GM23338 (cell line): ENCODE data around the gene WNT6. TPM values are rescaled to one million over a fixed set of nuclear protein-coding genes. Genes with fewer than 3 reads are reported as not detected.

ENCODE experiments used
- ATAC-seq: fragments of 200-7000 bp; cut with Tn5 transposase; 3 replicates; pipeline ENCODE4 v1.9.1; 2020
- DNase-seq: peaks from one replicate; pipeline ENCODE4 v3.0.0-alpha.2; 2015; ENCODE audit warnings: low spot score
- H2AFZ ChIP-seq: fragments of 200-600 bp; sonication (generic); 2 replicates; pipeline ENCODE4 v1.8.0; 2016; ENCODE audit warnings: antibody characterized with exemption, mild to moderate bottlenecking, moderate library complexity
- H3F3A ChIP-seq: fragments of 200-600 bp; sonication (generic); replicated peaks from 2 replicates; pipeline ENCODE4 v1.8.0; 2017; ENCODE audit warnings: antibody characterized with exemption, mixed run types, low read depth
- H3K27ac ChIP-seq: fragments of 200-600 bp; sonication (generic); 2 replicates; pipeline ENCODE4 v1.6.1; 2016; ENCODE audit warnings: low read depth
- H3K27me3 ChIP-seq: fragments of 200-600 bp; sonication (generic); 2 replicates; pipeline ENCODE4 v1.8.0; 2016; ENCODE audit warnings: mild to moderate bottlenecking, mixed run types, moderate library complexity; ENCODE audit not compliant: insufficient read depth
- H3K36me3 ChIP-seq: fragments of 200-600 bp; sonication (generic); 2 replicates; pipeline ENCODE4 v1.8.0; 2016; ENCODE audit warnings: mild to moderate bottlenecking; ENCODE audit not compliant: insufficient read depth
- H3K4me1 ChIP-seq: fragments of 200-600 bp; sonication (generic); 2 replicates; pipeline ENCODE4 v1.8.0; 2016; ENCODE audit warnings: mild to moderate bottlenecking, moderate library complexity; ENCODE audit not compliant: insufficient read depth
- H3K4me2 ChIP-seq: fragments of 200-600 bp; sonication (generic); 2 replicates; pipeline ENCODE4 v1.7.1; 2017; ENCODE audit warnings: mixed run types
- H3K4me3 ChIP-seq: fragments of 200-600 bp; sonication (generic); 2 replicates; pipeline ENCODE4 v1.6.1; 2016; ENCODE audit warnings: mixed run types
- H3K79me2 ChIP-seq: fragments of 200-600 bp; sonication (generic); replicated peaks from 2 replicates; pipeline ENCODE4 v1.8.0; 2017; ENCODE audit warnings: mild to moderate bottlenecking; ENCODE audit not compliant: insufficient read depth
- H3K9me2 ChIP-seq: fragments of 200-600 bp; sonication (generic); 2 replicates; pipeline ENCODE4 v1.8.0; 2017; ENCODE audit not compliant: insufficient read depth
- H4K20me1 ChIP-seq: fragments of 200-600 bp; sonication (generic); replicated peaks from 2 replicates; pipeline ENCODE4 v1.8.0; 2017; ENCODE audit warnings: mild to moderate bottlenecking; ENCODE audit not compliant: insufficient read depth
- H3K27ac Mint-ChIP-seq: 2 replicates; pipeline ENCODE4 v1.8.0; 2020; ENCODE audit warnings: inconsistent platforms, mild to moderate bottlenecking, moderate library complexity, mixed read lengths
- H3K27me3 Mint-ChIP-seq: 3 replicates; pipeline ENCODE4 v1.8.0; 2022; ENCODE audit warnings: low read depth, mild to moderate bottlenecking, moderate library complexity, mixed read lengths, inconsistent platforms; ENCODE audit not compliant: insufficient read depth, poor library complexity
- H3K36me3 Mint-ChIP-seq: 3 replicates; pipeline ENCODE4 v1.8.0; 2021; ENCODE audit warnings: low read depth, mild to moderate bottlenecking, inconsistent platforms, moderate library complexity, mixed read lengths
- H3K4me1 Mint-ChIP-seq: 3 replicates; pipeline ENCODE4 v1.8.0; 2020; ENCODE audit warnings: mild to moderate bottlenecking, inconsistent platforms, mixed read lengths
- H3K4me3 Mint-ChIP-seq: 3 replicates; pipeline ENCODE4 v1.8.0; 2021; ENCODE audit warnings: moderate library complexity, mild to moderate bottlenecking, inconsistent platforms, mixed read lengths
- H3K9me3 Mint-ChIP-seq: 3 replicates; pipeline ENCODE4 v1.8.0; 2020; ENCODE audit warnings: moderate library complexity, mild to moderate bottlenecking, inconsistent platforms, mixed read lengths
- CREB1 ChIP-seq: fragments of 250-450 bp; sonication (Bioruptor Pico); IDR thresholded peaks from 2 replicates; pipeline ENCODE4 v1.5.0; 2020; ENCODE audit warnings: low read depth, mild to moderate bottlenecking, moderate library complexity
- EZH2 ChIP-seq: fragments of 200-600 bp; sonication (generic); IDR thresholded peaks from one replicate; pipeline ENCODE4 v1.8.0; 2017; ENCODE audit warnings: antibody characterized with exemption, mild to moderate bottlenecking, low read depth; ENCODE audit not compliant: unreplicated experiment
- EZH2phosphoT487 ChIP-seq: fragments of 200-600 bp; sonication (generic); IDR thresholded peaks from one replicate; pipeline ENCODE4 v1.8.1; 2018; ENCODE audit warnings: antibody characterized with exemption; ENCODE audit not compliant: unreplicated experiment
- JUNB ChIP-seq: IDR thresholded peaks from one replicate; pipeline ENCODE4 v1.6.1; 2016; ENCODE audit warnings: antibody characterized with exemption; ENCODE audit not compliant: unreplicated experiment
- NANOG ChIP-seq: IDR thresholded peaks from 2 replicates; pipeline ENCODE4 v1.6.1; 2016; ENCODE audit warnings: antibody characterized with exemption, borderline replicate concordance
- POLR2AphosphoS5 ChIP-seq: IDR thresholded peaks from 2 replicates; pipeline ENCODE4 v1.6.1; 2016; ENCODE audit warnings: antibody characterized with exemption, low read depth
- STAT1 ChIP-seq: IDR thresholded peaks from one replicate; pipeline ENCODE4 v1.6.1; 2016; ENCODE audit warnings: antibody characterized with exemption; ENCODE audit not compliant: unreplicated experiment
- ZNF114 ChIP-seq: fragments of 250-450 bp; sonication (Bioruptor Pico); IDR thresholded peaks from 2 replicates; pipeline ENCODE4 v1.5.0; 2020; ENCODE audit warnings: mild to moderate bottlenecking, moderate library complexity
- ZNF331 ChIP-seq: fragments of 250-450 bp; sonication (Bioruptor Pico); IDR thresholded peaks from 2 replicates; pipeline ENCODE4 v1.5.0; 2020; ENCODE audit warnings: low read depth, mild to moderate bottlenecking, moderate library complexity
- polyA plus RNA-seq: library from polyadenylated mRNA; unstranded; fragments of >200 nt; fragmentation: Nextera tagmentation; extraction: Ambion mirVana; gene quantifications from 2 replicates; pipeline ENCODE4 v1.2.1, GENCODE V29; 2016
- total RNA-seq: library from RNA; depleted of rRNA; stranded (reverse); fragments of >200 nt; shearing (Covaris generic); gene quantifications from 2 replicates; pipeline ENCODE4 v1.2.3, GENCODE V29; 2014
- TF ChIP-seq, protein P1 (sequence below), 2 experiments: fragments of 200-600 bp in 1 of 2; sonication (generic) in 1 of 2; conservative IDR thresholded peaks; 2 replicates each; pipeline versions ENCODE4 v1.5.1 to v1.6.1; 2016 to 2017; ENCODE audit warnings: antibody characterized with exemption in 2 of 2, low read depth in 2 of 2, mild to moderate bottlenecking in 2 of 2, moderate library complexity in 1 of 2
- TF ChIP-seq, protein P2 (sequence below): fragments of 250-450 bp; sonication (Bioruptor Pico); IDR thresholded peaks from 2 replicates; pipeline ENCODE4 v1.5.0; 2020; ENCODE audit warnings: mild to moderate bottlenecking, moderate library complexity
- TF ChIP-seq, protein P3 (sequence below): IDR thresholded peaks from 2 replicates; pipeline ENCODE4 v1.6.1; 2016; ENCODE audit warnings: antibody characterized with exemption
- TF ChIP-seq, protein P4 (sequence below): IDR thresholded peaks from one replicate; pipeline ENCODE4 v1.6.1; 2018; ENCODE audit warnings: antibody characterized with exemption; ENCODE audit not compliant: unreplicated experiment

The WNT6 gene
- total and polyA plus RNA-seq, 2 experiments from 2014 or later: not detected

DNA sequence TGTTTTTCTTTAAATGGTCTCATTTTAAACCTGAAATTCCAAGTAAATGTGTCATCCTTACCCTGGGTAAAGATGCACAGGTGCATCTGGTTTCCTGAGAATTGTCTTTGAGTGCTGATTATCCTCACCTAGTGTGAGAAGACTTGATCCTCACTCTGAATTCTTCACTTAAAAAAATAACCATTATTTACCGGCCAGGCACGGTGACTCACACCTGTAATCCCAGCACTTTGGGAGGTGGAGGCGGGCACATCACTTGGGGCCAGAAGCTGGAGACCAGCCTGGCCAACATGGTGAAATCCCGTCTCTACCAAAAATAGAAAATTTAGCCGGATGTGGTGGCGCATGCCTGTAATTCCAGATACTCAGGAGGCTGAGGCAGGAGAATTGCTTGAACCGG, 9.9 kb upstream of the WNT6 start:
- Mint-ChIP-seq H3K4me1 (peaks cover 17% of the 10 kb centered on the region), H3K36me3 (peaks cover 16% of the 10 kb centered on the region), H3K9me3 (peaks cover 22% of the 10 kb centered on the region), H3K4me3 (no peak overlapping the region), H3K27ac (no peak overlapping the region), H3K27me3 (peaks cover 36% of the 10 kb centered on the region)
- Histone ChIP-seq H3F3A (0 out of 2 replicates have a peak, but pooled peaks cover 2% of the 10 kb centered on the region), H3K27me3 (peaks cover 28% of the 10 kb centered on the region), H3K4me2 (no peak overlapping the region), H3K9me2 (no peaks in the 10 kb centered on the region), H3K36me3 (no peaks in the 10 kb centered on the region), H3K27ac (no peak overlapping the region), H3K79me2 (no peaks in the 10 kb centered on the region), H2AFZ (no peak overlapping the region), H4K20me1 (no peaks in the 10 kb centered on the region), H3K4me3 (no peak overlapping the region), H3K4me1 (peaks cover 14% of the 10 kb centered on the region; the same call in 1 of the 2 replicates)
- TF ChIP-seq, protein P1, sequence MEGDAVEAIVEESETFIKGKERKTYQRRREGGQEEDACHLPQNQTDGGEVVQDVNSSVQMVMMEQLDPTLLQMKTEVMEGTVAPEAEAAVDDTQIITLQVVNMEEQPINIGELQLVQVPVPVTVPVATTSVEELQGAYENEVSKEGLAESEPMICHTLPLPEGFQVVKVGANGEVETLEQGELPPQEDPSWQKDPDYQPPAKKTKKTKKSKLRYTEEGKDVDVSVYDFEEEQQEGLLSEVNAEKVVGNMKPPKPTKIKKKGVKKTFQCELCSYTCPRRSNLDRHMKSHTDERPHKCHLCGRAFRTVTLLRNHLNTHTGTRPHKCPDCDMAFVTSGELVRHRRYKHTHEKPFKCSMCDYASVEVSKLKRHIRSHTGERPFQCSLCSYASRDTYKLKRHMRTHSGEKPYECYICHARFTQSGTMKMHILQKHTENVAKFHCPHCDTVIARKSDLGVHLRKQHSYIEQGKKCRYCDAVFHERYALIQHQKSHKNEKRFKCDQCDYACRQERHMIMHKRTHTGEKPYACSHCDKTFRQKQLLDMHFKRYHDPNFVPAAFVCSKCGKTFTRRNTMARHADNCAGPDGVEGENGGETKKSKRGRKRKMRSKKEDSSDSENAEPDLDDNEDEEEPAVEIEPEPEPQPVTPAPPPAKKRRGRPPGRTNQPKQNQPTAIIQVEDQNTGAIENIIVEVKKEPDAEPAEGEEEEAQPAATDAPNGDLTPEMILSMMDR (conservative IDR thresholded peaks at IDR 0.05; ENCODE audit: low read depth in 2 of 2): no peak
- TF ChIP-seq JUNB (no peak), EZH2 (no peak), ZNF331 (CRISPR knock-in tag) (no peak), POLR2AphosphoS5 (no peak), ZNF114 (CRISPR knock-in tag) (no peak), STAT1 (no peak), NANOG (no peak), CREB1 (CRISPR knock-in tag) (no peak), EZH2phosphoT487 (no peak)
- TF ChIP-seq, protein P2, sequence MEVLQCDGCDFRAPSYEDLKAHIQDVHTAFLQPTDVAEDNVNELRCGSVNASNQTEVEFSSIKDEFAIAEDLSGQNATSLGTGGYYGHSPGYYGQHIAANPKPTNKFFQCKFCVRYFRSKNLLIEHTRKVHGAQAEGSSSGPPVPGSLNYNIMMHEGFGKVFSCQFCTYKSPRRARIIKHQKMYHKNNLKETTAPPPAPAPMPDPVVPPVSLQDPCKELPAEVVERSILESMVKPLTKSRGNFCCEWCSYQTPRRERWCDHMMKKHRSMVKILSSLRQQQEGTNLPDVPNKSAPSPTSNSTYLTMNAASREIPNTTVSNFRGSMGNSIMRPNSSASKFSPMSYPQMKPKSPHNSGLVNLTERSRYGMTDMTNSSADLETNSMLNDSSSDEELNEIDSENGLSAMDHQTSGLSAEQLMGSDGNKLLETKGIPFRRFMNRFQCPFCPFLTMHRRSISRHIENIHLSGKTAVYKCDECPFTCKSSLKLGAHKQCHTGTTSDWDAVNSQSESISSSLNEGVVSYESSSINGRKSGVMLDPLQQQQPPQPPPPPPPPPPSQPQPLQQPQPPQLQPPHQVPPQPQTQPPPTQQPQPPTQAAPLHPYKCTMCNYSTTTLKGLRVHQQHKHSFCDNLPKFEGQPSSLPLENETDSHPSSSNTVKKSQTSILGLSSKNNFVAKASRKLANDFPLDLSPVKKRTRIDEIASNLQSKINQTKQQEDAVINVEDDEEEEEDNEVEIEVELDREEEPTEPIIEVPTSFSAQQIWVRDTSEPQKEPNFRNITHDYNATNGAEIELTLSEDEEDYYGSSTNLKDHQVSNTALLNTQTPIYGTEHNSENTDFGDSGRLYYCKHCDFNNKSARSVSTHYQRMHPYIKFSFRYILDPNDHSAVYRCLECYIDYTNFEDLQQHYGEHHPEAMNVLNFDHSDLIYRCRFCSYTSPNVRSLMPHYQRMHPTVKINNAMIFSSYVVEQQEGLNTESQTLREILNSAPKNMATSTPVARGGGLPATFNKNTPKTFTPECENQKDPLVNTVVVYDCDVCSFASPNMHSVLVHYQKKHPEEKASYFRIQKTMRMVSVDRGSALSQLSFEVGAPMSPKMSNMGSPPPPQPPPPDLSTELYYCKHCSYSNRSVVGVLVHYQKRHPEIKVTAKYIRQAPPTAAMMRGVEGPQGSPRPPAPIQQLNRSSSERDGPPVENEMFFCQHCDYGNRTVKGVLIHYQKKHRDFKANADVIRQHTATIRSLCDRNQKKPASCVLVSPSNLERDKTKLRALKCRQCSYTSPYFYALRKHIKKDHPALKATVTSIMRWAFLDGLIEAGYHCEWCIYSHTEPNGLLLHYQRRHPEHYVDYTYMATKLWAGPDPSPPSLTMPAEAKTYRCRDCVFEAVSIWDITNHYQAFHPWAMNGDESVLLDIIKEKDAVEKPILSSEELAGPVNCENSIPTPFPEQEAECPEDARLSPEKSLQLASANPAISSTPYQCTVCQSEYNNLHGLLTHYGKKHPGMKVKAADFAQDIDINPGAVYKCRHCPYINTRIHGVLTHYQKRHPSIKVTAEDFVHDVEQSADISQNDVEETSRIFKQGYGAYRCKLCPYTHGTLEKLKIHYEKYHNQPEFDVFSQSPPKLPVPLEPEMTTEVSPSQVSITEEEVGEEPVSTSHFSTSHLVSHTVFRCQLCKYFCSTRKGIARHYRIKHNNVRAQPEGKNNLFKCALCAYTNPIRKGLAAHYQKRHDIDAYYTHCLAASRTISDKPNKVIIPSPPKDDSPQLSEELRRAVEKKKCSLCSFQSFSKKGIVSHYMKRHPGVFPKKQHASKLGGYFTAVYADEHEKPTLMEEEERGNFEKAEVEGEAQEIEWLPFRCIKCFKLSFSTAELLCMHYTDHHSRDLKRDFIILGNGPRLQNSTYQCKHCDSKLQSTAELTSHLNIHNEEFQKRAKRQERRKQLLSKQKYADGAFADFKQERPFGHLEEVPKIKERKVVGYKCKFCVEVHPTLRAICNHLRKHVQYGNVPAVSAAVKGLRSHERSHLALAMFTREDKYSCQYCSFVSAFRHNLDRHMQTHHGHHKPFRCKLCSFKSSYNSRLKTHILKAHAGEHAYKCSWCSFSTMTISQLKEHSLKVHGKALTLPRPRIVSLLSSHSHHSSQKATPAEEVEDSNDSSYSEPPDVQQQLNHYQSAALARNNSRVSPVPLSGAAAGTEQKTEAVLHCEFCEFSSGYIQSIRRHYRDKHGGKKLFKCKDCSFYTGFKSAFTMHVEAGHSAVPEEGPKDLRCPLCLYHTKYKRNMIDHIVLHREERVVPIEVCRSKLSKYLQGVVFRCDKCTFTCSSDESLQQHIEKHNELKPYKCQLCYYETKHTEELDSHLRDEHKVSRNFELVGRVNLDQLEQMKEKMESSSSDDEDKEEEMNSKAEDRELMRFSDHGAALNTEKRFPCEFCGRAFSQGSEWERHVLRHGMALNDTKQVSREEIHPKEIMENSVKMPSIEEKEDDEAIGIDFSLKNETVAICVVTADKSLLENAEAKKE: no peak
- TF ChIP-seq, protein P3, sequence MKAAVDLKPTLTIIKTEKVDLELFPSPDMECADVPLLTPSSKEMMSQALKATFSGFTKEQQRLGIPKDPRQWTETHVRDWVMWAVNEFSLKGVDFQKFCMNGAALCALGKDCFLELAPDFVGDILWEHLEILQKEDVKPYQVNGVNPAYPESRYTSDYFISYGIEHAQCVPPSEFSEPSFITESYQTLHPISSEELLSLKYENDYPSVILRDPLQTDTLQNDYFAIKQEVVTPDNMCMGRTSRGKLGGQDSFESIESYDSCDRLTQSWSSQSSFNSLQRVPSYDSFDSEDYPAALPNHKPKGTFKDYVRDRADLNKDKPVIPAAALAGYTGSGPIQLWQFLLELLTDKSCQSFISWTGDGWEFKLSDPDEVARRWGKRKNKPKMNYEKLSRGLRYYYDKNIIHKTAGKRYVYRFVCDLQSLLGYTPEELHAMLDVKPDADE: no peak
- TF ChIP-seq, protein P4, sequence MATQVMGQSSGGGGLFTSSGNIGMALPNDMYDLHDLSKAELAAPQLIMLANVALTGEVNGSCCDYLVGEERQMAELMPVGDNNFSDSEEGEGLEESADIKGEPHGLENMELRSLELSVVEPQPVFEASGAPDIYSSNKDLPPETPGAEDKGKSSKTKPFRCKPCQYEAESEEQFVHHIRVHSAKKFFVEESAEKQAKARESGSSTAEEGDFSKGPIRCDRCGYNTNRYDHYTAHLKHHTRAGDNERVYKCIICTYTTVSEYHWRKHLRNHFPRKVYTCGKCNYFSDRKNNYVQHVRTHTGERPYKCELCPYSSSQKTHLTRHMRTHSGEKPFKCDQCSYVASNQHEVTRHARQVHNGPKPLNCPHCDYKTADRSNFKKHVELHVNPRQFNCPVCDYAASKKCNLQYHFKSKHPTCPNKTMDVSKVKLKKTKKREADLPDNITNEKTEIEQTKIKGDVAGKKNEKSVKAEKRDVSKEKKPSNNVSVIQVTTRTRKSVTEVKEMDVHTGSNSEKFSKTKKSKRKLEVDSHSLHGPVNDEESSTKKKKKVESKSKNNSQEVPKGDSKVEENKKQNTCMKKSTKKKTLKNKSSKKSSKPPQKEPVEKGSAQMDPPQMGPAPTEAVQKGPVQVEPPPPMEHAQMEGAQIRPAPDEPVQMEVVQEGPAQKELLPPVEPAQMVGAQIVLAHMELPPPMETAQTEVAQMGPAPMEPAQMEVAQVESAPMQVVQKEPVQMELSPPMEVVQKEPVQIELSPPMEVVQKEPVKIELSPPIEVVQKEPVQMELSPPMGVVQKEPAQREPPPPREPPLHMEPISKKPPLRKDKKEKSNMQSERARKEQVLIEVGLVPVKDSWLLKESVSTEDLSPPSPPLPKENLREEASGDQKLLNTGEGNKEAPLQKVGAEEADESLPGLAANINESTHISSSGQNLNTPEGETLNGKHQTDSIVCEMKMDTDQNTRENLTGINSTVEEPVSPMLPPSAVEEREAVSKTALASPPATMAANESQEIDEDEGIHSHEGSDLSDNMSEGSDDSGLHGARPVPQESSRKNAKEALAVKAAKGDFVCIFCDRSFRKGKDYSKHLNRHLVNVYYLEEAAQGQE: no peak
- ATAC-seq (no peak), DNase-seq (no peak)
